HCT116 (cell line): ENCODE results near the gene SMTNL2. TPM values are rescaled to one million over a fixed set of nuclear protein-coding genes. Genes with fewer than 3 reads are reported as not detected.

Experiments used
- ATAC-seq: fragments of 200-7000 bp; cut with Tn5 transposase; 2 replicates; pipeline ENCODE4 v1.9.1; 2020; ENCODE audit warnings: mild to moderate bottlenecking, moderate library complexity
- BruUV-seq: library from RNA; stranded (reverse); fragments of 400-500 nt; replicated peaks from 2 replicates; lab custom pipeline; 2021; lab: Mats Ljungman, UMichigan
- CTCF ChIA-PET: fragments of 300-600 bp; sonication (Branson Sonifier 250); formaldehyde crosslinking; loops from one replicate; lab custom pipeline; 2021; ENCODE audit warnings: antibody characterized with exemption; lab: Charles Lee
- POLR2A ChIA-PET: fragments of 300-600, 350-600 bp; sonication (Branson Sonifier 250); formaldehyde crosslinking; loops from one replicate; lab custom pipeline; 2021; ENCODE audit warnings: antibody characterized with exemption; lab: Charles Lee
- RAD21 ChIA-PET, 2 experiments: fragments of 300-600 bp; sonication (Branson Sonifier 250); formaldehyde crosslinking; loops; one replicate each; lab custom pipeline; 2023; ENCODE audit warnings: low total read pairs in 2 of 2; ENCODE audit not compliant: uncharacterized antibody in 2 of 2, unreplicated experiment in 2 of 2, low non-redundant PET in 1 of 2; lab: Charles Lee
- DNase-seq: peaks from one replicate; pipeline ENCODE4 v3.0.0-alpha.2; 2010; ENCODE audit warnings: low read depth, low spot score
- H2AFZ ChIP-seq: fragments of 200-600 bp; shearing (Covaris generic), sonication (generic); 2 replicates; pipeline ENCODE4 v1.6.1; 2017; ENCODE audit warnings: low read depth, mixed run types, mixed read lengths, antibody characterized with exemption, low read length; ENCODE audit not compliant: poor library complexity, severe bottlenecking
- H3K27ac ChIP-seq: 2 replicates; pipeline ENCODE4 v1.5.1; 2012; ENCODE audit warnings: low read depth, low read length
- H3K27me3 ChIP-seq: fragments of 200-600 bp; sonication (generic); 2 replicates; pipeline ENCODE4 v1.6.1; 2016; ENCODE audit warnings: mixed run types, low read length, mixed read lengths; ENCODE audit not compliant: insufficient read depth
- H3K36me3 ChIP-seq, 2 experiments: fragments of 200-500 bp in 1 of 2; fragments of 200-600 bp in 1 of 2; sonication (Bioruptor generic) in 1 of 2; sonication (generic) in 1 of 2; 2 replicates each; pipeline versions ENCODE4 v1.5.1 to v1.6.1; 2014 to 2016; ENCODE audit warnings: low read length in 2 of 2, inconsistent platforms in 1 of 2, mixed read lengths in 1 of 2, mixed run types in 1 of 2; ENCODE audit not compliant: insufficient read depth in 2 of 2, control insufficient read depth in 1 of 2
- H3K4me1 ChIP-seq, 2 experiments: fragments of 200-600 bp in 1 of 2; sonication (generic) in 1 of 2; 2 replicates each; pipeline versions ENCODE4 v1.5.1 to v1.6.1; 2012 to 2017; ENCODE audit warnings: low read length in 2 of 2, inconsistent platforms in 1 of 2, mild to moderate bottlenecking in 1 of 2, mixed read lengths in 1 of 2, mixed run types in 1 of 2, moderate library complexity in 1 of 2; ENCODE audit not compliant: insufficient read depth in 2 of 2, control insufficient read depth in 1 of 2
- H3K4me2 ChIP-seq: fragments of 200-600 bp; sonication (generic); 2 replicates; pipeline ENCODE4 v1.6.1; 2017; ENCODE audit warnings: mixed run types, low read length, mixed read lengths
- H3K4me3 ChIP-seq, 2 experiments: fragments of 200-600 bp in 1 of 2; sonication (generic) in 1 of 2; replicated peaks in 1 of 2; 2 replicates each; pipeline ENCODE4 v1.5.1; 2011 to 2016; ENCODE audit warnings: low read length in 2 of 2, control low read depth in 1 of 2, low read depth in 1 of 2, mild to moderate bottlenecking in 1 of 2, mixed read lengths in 1 of 2, mixed run types in 1 of 2
- H3K79me2 ChIP-seq: fragments of 200-600 bp; sonication (generic); 2 replicates; pipeline ENCODE4 v1.6.1; 2017; ENCODE audit warnings: mild to moderate bottlenecking, mixed run types, low read length, moderate library complexity, mixed read lengths; ENCODE audit not compliant: insufficient read depth
- H3K9ac ChIP-seq: fragments of 200-600 bp; sonication (generic); 2 replicates; pipeline ENCODE4 v1.6.1; 2016; ENCODE audit warnings: low read length, mixed read lengths
- H3K9me2 ChIP-seq: fragments of 200-600 bp; sonication (generic), shearing (Covaris generic); 2 replicates; pipeline ENCODE4 v1.6.1; 2017; ENCODE audit warnings: mixed run types, mild to moderate bottlenecking, moderate library complexity; ENCODE audit not compliant: insufficient read depth
- H3K9me3 ChIP-seq, 2 experiments: fragments of 200-500 bp in 1 of 2; fragments of 200-600 bp in 1 of 2; sonication (Bioruptor generic) in 1 of 2; sonication (generic) in 1 of 2; 2 replicates each; pipeline ENCODE4 v1.6.1; 2014 to 2017; ENCODE audit warnings: low read length in 2 of 2, mixed read lengths in 2 of 2, inconsistent platforms in 1 of 2, low read depth in 1 of 2, mild to moderate bottlenecking in 1 of 2, mixed run types in 1 of 2, moderate library complexity in 1 of 2; ENCODE audit not compliant: control insufficient read depth in 1 of 2, insufficient read depth in 1 of 2
- H4K20me1 ChIP-seq: fragments of 200-600 bp; sonication (generic), shearing (Covaris generic); 2 replicates; pipeline ENCODE4 v1.6.1; 2017; ENCODE audit warnings: mixed run types, mild to moderate bottlenecking, moderate library complexity; ENCODE audit not compliant: insufficient read depth
- CEBPB ChIP-seq: IDR thresholded peaks from 2 replicates; pipeline ENCODE4 v1.6.1; 2012; ENCODE audit warnings: low read depth
- EGR1 ChIP-seq: IDR thresholded peaks from 2 replicates; pipeline ENCODE4 v1.6.1; 2012; ENCODE audit warnings: low read depth
- ELF1 ChIP-seq: IDR thresholded peaks from 2 replicates; pipeline ENCODE4 v1.6.1; 2012; ENCODE audit warnings: low read depth, borderline replicate concordance
- EZH2 ChIP-seq: fragments of 200-600 bp; sonication (generic); IDR thresholded peaks from 2 replicates; pipeline ENCODE4 v1.6.1; 2017; ENCODE audit warnings: antibody characterized with exemption, mixed run types
- FOSL1 ChIP-seq: IDR thresholded peaks from 2 replicates; pipeline ENCODE4 v1.6.1; 2012; ENCODE audit warnings: low read depth
- JUND ChIP-seq: IDR thresholded peaks from 2 replicates; pipeline ENCODE4 v1.6.1; 2012
- POLR2A ChIP-seq: IDR thresholded peaks from 2 replicates; pipeline ENCODE4 v1.7.0; 2011; ENCODE audit warnings: borderline replicate concordance; ENCODE audit not compliant: insufficient read depth, insufficient read length; ENCODE audit errors: extremely low read depth
- POLR2AphosphoS5 ChIP-seq: IDR thresholded peaks from 2 replicates; pipeline ENCODE4 v1.6.1; 2011; ENCODE audit warnings: mild to moderate bottlenecking, low read depth, low read length, moderate library complexity
- SIN3A ChIP-seq: IDR thresholded peaks from 2 replicates; pipeline ENCODE4 v1.6.1; 2012; ENCODE audit warnings: low read depth
- SP1 ChIP-seq: IDR thresholded peaks from 2 replicates; pipeline ENCODE4 v1.6.1; 2012; ENCODE audit warnings: low read depth
- SRF ChIP-seq: IDR thresholded peaks from 2 replicates; pipeline ENCODE4 v1.6.1; 2012; ENCODE audit warnings: low read depth
- TCF7L2 ChIP-seq: IDR thresholded peaks from 2 replicates; pipeline ENCODE4 v1.7.0; 2011; ENCODE audit warnings: borderline replicate concordance, inconsistent platforms; ENCODE audit not compliant: insufficient read depth, insufficient read length; ENCODE audit errors: extremely low read depth
- YY1 ChIP-seq: IDR thresholded peaks from 2 replicates; pipeline ENCODE4 v1.6.1; 2011; ENCODE audit warnings: low read length, low read depth, moderate library complexity, mild to moderate bottlenecking; ENCODE audit not compliant: insufficient replicate concordance; ENCODE audit errors: extremely low read depth
- ZBTB33 ChIP-seq: IDR thresholded peaks from 2 replicates; pipeline ENCODE4 v1.6.1; 2011; ENCODE audit warnings: mild to moderate bottlenecking, low read length, moderate library complexity; ENCODE audit not compliant: insufficient replicate concordance; ENCODE audit errors: extremely low read depth
- ZFX ChIP-seq: fragments of 450-650 bp; IDR thresholded peaks from 2 replicates; pipeline ENCODE4 v1.6.1; 2017
- ZNF274 ChIP-seq: fragments of 200-500 bp; sonication (Bioruptor generic); IDR thresholded peaks from 2 replicates; pipeline ENCODE4 v1.6.1; 2014; ENCODE audit warnings: mild to moderate bottlenecking, low read depth, low read length, inconsistent platforms
- intact Hi-C: fragments of 100-400 bp; cut with micrococcal nuclease; formaldehyde crosslinking; loops from 2 replicates; pipeline ENCODE4 v1.10.0; 2022
- total RNA-seq: library from RNA; stranded (reverse); gene quantifications from one replicate; pipeline ENCODE4 v1.2.1, GENCODE V29; 2021; ENCODE audit not compliant: unreplicated experiment

The SMTNL2 gene
- total RNA-seq, 1 experiment from 2014 or later, result 2.3 TPM

- H3K79me2 ChIP-seq, result no peaks in the 10 kb centered on the region
- TF ChIP-seq CEBPB, result no peak
- no peak for TF ChIP-seq POLR2A
- no peak for TF ChIP-seq TCF7L2
- TF ChIP-seq SIN3A, result no peak
- no peak for TF ChIP-seq ZFX
- no peak for TF ChIP-seq EZH2
- TF ChIP-seq ZBTB33, result no peak
- TF ChIP-seq ZNF274, result no peak
- no peak for TF ChIP-seq EGR1
- TF ChIP-seq FOSL1, result no peak
- TF ChIP-seq SP1, result no peak
- no peak for TF ChIP-seq JUND
- TF ChIP-seq ELF1, result no peak
- no peak for TF ChIP-seq SRF
- no peak for TF ChIP-seq YY1
- TF ChIP-seq POLR2AphosphoS5, result no peak
- H3K9ac ChIP-seq, result no peak overlapping the region
- intact Hi-C loops, result no loop called here
- H3K4me3 ChIP-seq, result no peak overlapping the region
- no peak overlapping the region for H3K27ac ChIP-seq
- H4K20me1 ChIP-seq, result no peaks in the 10 kb centered on the region
- H2AFZ ChIP-seq, result no peak overlapping the region
- no peak overlapping the region for H3K4me2 ChIP-seq
- H3K36me3 ChIP-seq, result no peaks in the 10 kb centered on the region
- H3K4me1 ChIP-seq, result no peaks in the 10 kb centered on the region; a peak in 1 of 4 replicates
- no TSS peak for BruUV-seq
- ChIA-PET RAD21 (no interaction called here), CTCF (interaction anchor here (1.2 kb wide), 1 partner anchor 41 kb away, joined by 4 read pairs; no protein-coding TSS in a partner anchor), POLR2A (no interaction called here)
- DNase-seq (no peak), ATAC-seq (no peak)
- no peaks in the 10 kb centered on the region for H3K27me3 ChIP-seq
- no peaks in the 10 kb centered on the region for H3K9me2 ChIP-seq
- H3K9me3 ChIP-seq, result no peaks in the 10 kb centered on the region
These were observed 23.5 kb downstream of the SMTNL2 start for GRCh38 chr17:4607773-4608187.
